ENCODE measurements around the gene GPX7.

GPX7 gene

DNA sequence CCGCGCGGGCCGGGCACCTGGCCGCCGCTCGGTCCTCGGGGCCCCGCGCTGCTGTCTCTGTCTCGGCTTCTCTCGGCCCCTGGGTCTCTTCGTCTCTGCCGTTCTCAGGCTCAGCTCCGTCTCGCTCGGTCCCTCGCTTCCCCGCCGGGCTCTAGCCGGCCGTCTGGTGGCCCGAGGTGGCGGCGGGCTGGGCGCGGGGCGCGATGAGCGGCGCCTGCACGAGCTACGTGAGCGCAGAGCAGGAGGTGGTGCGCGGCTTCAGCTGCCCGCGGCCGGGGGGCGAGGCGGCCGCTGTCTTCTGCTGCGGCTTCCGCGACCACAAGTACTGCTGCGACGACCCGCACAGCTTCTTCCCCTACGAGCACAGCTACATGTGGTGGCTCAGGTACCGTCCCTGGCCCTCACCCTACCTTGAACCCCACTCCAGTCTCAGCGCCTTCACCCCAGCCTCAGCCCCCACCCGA, 31.2 kb downstream of the GPX7 start:
- peak; percentile 42 for ATAC-seq
- TF ChIP-seq ISL1 (CRISPR knock-in tag; IDR thresholded peaks at IDR 0.05), result no peak
- TF ChIP-seq CSDC2 (CRISPR knock-in tag; IDR thresholded peaks at IDR 0.05), result no peak
- TF ChIP-seq POU6F1 (CRISPR knock-in tag; IDR thresholded peaks at IDR 0.05; ENCODE audit: borderline replicate concordance, low read depth), result no peak
- no peak for TF ChIP-seq SNAI2 (CRISPR knock-in tag; IDR thresholded peaks at IDR 0.05)
- TF ChIP-seq ARNTL (CRISPR knock-in tag; IDR thresholded peaks at IDR 0.05; ENCODE audit: borderline replicate concordance, low read depth), result no peak
- no peak for TF ChIP-seq RARB (CRISPR knock-in tag; IDR thresholded peaks at IDR 0.05)
- TF ChIP-seq BACH2 (CRISPR knock-in tag; IDR thresholded peaks at IDR 0.05; ENCODE audit: borderline replicate concordance), result no peak
- TF ChIP-seq ZC3H10 (CRISPR knock-in tag; IDR thresholded peaks at IDR 0.05), result no peak
- TF ChIP-seq TSHZ2 (CRISPR knock-in tag; IDR thresholded peaks at IDR 0.05), result no peak
- no peak for TF ChIP-seq OSR1 (CRISPR knock-in tag; IDR thresholded peaks at IDR 0.05)
- TF ChIP-seq, protein P1, sequence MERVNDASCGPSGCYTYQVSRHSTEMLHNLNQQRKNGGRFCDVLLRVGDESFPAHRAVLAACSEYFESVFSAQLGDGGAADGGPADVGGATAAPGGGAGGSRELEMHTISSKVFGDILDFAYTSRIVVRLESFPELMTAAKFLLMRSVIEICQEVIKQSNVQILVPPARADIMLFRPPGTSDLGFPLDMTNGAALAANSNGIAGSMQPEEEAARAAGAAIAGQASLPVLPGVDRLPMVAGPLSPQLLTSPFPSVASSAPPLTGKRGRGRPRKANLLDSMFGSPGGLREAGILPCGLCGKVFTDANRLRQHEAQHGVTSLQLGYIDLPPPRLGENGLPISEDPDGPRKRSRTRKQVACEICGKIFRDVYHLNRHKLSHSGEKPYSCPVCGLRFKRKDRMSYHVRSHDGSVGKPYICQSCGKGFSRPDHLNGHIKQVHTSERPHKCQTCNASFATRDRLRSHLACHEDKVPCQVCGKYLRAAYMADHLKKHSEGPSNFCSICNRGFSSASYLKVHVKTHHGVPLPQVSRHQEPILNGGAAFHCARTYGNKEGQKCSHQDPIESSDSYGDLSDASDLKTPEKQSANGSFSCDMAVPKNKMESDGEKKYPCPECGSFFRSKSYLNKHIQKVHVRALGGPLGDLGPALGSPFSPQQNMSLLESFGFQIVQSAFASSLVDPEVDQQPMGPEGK (CRISPR knock-in tag; IDR thresholded peaks at IDR 0.05; ENCODE audit: borderline replicate concordance), result no peak
- TF ChIP-seq ZFP3 (CRISPR knock-in tag; IDR thresholded peaks at IDR 0.05), result no peak
- TF ChIP-seq ZNF8 (CRISPR knock-in tag; IDR thresholded peaks at IDR 0.05), result no peak
- no peak for TF ChIP-seq PPARA (CRISPR knock-in tag; IDR thresholded peaks at IDR 0.05; ENCODE audit: borderline replicate concordance)

DNA sequence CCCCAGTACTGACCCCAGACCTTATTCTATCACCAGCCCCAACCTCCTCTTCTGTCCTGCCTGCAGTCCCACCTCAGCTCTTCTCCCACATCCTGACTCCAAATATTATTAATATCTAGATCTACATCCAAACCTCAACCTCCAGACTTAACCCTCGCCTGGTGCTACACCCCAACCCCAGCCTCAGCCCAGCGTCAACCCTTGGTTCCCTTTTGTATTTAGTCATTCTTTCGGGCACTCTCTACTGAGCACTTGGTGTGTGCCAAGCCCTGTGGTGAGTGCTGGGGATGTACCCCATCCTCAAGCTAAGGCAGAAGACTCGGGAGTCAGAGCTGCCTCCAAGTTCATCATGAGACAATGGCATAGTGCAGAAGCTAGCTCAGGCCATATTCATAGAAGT, 31.9 kb downstream of the GPX7 start:
- no peak for ATAC-seq

More for the DNA sequence above, 31.9 kb downstream of the GPX7 start:
- TF ChIP-seq TSHZ2 (CRISPR knock-in tag; IDR thresholded peaks at IDR 0.05) (no peak), ZFP30 (CRISPR knock-in tag; IDR thresholded peaks at IDR 0.05) (no peak), RARB (CRISPR knock-in tag; IDR thresholded peaks at IDR 0.05) (no peak), ZFP3 (CRISPR knock-in tag; IDR thresholded peaks at IDR 0.05) (no peak), SNAI2 (CRISPR knock-in tag; IDR thresholded peaks at IDR 0.05) (no peak), PPARA (CRISPR knock-in tag; IDR thresholded peaks at IDR 0.05; ENCODE audit: borderline replicate concordance) (no peak), OSR1 (CRISPR knock-in tag; IDR thresholded peaks at IDR 0.05) (no peak), GLIS3 (CRISPR knock-in tag; IDR thresholded peaks at IDR 0.05) (no peak), TOX (CRISPR knock-in tag; IDR thresholded peaks at IDR 0.05; ENCODE audit: borderline replicate concordance) (no peak), ISL1 (CRISPR knock-in tag; IDR thresholded peaks at IDR 0.05) (no peak), BACH2 (CRISPR knock-in tag; IDR thresholded peaks at IDR 0.05; ENCODE audit: borderline replicate concordance) (no peak), CSDC2 (CRISPR knock-in tag; IDR thresholded peaks at IDR 0.05) (no peak), POU6F1 (CRISPR knock-in tag; IDR thresholded peaks at IDR 0.05; ENCODE audit: borderline replicate concordance, low read depth) (no peak), ZC3H10 (CRISPR knock-in tag; IDR thresholded peaks at IDR 0.05) (no peak), ZNF8 (CRISPR knock-in tag; IDR thresholded peaks at IDR 0.05) (no peak), ZNF565 (CRISPR knock-in tag; conservative IDR thresholded peaks at IDR 0.05; ENCODE audit: low read depth) (no peak)
- TF ChIP-seq, protein P1 (CRISPR knock-in tag; IDR thresholded peaks at IDR 0.05; ENCODE audit: borderline replicate concordance), result no peak
- TF ChIP-seq, protein P2, sequence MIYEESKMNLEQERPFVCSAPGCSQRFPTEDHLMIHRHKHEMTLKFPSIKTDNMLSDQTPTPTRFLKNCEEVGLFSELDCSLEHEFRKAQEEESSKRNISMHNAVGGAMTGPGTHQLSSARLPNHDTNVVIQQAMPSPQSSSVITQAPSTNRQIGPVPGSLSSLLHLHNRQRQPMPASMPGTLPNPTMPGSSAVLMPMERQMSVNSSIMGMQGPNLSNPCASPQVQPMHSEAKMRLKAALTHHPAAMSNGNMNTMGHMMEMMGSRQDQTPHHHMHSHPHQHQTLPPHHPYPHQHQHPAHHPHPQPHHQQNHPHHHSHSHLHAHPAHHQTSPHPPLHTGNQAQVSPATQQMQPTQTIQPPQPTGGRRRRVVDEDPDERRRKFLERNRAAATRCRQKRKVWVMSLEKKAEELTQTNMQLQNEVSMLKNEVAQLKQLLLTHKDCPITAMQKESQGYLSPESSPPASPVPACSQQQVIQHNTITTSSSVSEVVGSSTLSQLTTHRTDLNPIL (CRISPR knock-in tag; IDR thresholded peaks at IDR 0.05; ENCODE audit: low read depth), result no peak
